ENCODE results near the gene VGF.

The VGF gene

GRCh38 chr7:101189109-101189508, 23.7 kb upstream of the VGF start:
- in situ Hi-C loops (cut with HindIII; ENCODE audit: low pct_ligation_motif_present, low pct_unique_long_range_greater_than_20kb, low sequenced_read_pairs): no loop called here
- no peak for DNase-seq

GRCh38 chr7:101186844-101187428, 21.6 kb upstream of the VGF start:
- in situ Hi-C loops (cut with HindIII; ENCODE audit: low pct_ligation_motif_present, low pct_unique_long_range_greater_than_20kb, low sequenced_read_pairs): no loop called here
- DNase-seq: no peak

DNA sequence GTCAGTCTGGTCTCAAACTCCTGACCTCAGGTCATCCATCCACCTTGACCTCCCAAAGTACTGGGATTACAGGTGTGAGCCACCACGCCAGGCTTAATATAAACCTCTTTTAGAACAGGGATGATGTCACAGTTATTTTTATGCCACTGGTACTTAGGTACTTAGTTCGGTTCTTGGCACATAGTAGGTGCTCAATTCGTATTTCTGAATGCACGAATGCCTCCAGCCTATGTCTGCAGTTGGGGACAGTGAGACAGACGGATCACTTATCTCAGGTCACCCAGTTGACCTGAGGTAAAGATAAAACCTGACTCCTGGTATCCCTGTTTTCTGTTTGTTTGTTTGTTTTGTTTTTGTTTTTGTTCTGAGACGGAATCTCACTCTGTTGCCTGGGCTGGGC, 20.8 kb upstream of the VGF start:
- no peak for DNase-seq

DNA sequence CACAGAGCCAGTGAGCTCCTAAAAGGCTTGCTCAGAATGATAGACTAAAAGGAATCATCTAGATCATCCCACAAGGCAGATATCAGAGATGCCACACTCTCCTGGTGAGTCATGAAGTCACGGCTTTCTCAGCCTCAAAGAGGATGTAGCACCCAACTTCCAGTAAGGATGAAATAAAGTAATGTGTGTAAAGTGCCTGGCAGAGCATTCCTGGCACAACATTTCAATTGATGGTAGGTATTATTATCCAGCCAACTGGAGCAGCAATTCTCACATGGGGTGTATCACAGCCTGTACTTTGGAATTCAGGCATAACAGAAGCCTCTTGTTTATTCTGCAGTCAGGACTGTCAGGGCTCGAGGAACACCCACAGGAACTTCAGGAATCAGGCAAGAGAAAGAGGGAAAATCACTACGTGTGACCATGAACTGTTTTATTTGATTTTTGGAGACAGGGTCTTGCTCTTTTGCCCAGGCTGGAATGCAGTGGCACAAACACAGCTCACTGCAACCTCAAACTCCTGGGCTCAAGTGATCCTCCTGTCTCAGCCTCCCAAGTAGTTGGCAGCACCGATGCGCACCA, 20.0 kb upstream of the VGF start:
- DNase-seq: peak; percentile 79
- in situ Hi-C loops (cut with HindIII; ENCODE audit: low pct_ligation_motif_present, low pct_unique_long_range_greater_than_20kb, low sequenced_read_pairs): no loop called here

More for the DNA sequence above, 20.8 kb upstream of the VGF start:
- in situ Hi-C loops (cut with HindIII; ENCODE audit: low pct_ligation_motif_present, low pct_unique_long_range_greater_than_20kb, low sequenced_read_pairs): no loop called here

DNA sequence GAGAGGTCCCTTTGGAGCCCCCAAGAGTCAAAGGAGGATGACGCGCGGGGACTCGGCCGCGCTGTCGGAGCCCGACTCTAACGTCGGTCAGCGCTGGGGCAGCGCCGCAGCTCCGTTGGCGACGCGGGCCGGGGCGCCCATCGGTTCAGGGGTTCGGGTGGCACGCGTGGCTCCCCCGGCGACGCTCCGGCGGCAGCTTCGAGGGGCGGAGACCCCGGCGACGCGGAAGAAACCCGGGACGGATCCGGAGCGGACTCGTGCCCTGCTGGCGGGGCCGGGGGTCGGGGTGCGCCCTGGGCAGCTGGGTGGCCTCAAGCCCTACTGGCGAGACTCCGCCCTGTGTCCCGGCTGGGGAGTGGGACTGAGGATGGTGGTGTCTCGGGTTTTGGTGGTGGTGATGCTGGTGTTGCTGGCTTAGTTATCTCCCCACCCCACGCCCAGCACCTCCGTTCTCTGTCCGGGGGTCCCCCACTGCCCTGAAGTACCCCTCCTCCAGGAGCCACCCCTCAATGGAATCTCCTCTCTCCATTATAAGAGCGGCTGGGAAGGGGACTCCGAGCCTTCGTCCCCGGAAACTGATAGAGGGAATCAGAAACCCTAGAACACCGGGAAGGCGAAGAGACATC, 14.9 kb upstream of the VGF start, which contains the start of gene NAT16:
Gene NAT16 (minus strand): TSS at position 164 of the 626 bp plus-strand sequence. CDS start 5,486 bp downstream, outside the sequence.
- in situ Hi-C loops (cut with HindIII; ENCODE audit: low pct_ligation_motif_present, low pct_unique_long_range_greater_than_20kb, low sequenced_read_pairs): no loop called here
- no peak for DNase-seq

DNA sequence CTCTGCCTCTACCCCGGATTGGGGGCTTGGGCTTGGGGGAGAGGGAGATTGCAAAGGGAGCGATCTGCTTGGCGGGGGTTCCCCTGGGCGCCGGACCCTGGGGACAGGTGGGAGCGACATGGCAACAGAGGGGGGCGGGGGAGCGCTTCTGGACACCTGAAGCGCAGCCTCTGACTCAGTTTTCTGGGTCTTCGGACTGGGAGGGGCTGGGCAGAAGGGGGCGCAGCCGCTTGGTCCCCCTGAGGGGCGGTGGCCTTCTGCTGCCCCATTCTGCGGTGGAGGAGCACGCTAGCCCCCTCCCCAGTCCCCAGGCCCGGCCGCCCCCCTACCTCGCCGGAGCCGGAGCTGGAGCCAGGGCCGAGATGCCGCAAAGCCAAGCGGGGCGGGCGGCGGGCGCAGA, 14.3 kb upstream of the VGF start:
- in situ Hi-C loops (cut with HindIII; ENCODE audit: low pct_ligation_motif_present, low pct_unique_long_range_greater_than_20kb, low sequenced_read_pairs): no loop called here
- DNase-seq: no peak

DNA sequence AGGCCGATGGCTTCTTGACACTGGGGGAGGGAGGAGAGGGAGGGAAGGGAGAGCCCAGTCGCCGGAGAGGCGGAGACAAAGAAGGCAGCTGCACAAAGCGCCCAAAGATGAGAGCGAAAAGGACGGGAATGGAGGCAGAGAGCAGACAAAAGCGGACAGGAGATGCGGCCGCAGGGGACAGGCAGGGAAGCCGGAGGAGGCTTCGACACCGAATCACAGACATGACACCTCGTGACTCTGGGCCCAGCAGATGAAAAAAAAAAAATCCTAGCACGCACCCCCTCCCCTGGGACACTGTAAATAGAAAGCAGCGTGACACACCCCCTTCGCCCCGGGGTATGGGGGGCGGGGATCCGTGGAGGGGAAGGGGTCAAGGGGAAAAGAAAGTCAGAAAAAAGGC, 13.7 kb upstream of the VGF start:
- DNase-seq: peak; percentile 25
- in situ Hi-C loops (cut with HindIII; ENCODE audit: low pct_ligation_motif_present, low pct_unique_long_range_greater_than_20kb, low sequenced_read_pairs): no loop called here

GRCh38 chr7:101177644-101178043, 12.3 kb upstream of the VGF start:
- in situ Hi-C loops (cut with HindIII; ENCODE audit: low pct_ligation_motif_present, low pct_unique_long_range_greater_than_20kb, low sequenced_read_pairs): no loop called here
- no peak for DNase-seq

GRCh38 chr7:101175664-101176063, 10.3 kb upstream of the VGF start:
- in situ Hi-C loops (cut with HindIII; ENCODE audit: low pct_ligation_motif_present, low pct_unique_long_range_greater_than_20kb, low sequenced_read_pairs): no loop called here
- DNase-seq: no peak

DNA sequence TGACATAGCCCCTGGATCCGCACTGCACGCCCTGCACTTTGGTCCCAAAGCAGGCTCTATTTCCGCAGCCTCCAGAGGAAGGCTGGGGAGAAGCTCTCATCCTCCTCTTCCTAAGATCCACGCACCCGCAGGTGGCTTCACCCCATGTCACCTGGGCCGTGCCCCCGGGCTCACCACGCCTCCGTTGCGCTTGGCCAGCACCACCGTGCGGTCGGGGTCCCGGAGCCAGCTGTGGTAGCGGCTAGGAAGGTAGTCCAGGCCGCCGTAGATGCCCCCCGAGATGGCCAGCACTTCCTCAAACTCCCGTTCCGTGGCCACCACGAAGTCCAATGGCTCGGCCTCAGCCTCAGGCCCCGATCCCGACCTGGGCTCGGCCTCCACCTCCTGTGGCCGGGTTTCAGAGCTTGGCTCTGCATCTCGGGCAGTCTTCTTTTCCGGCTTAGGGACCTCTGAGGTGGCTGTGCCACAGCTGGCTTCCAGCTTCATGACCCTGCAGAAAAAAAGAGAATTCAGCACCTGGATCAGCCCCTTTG, 9.0 kb upstream of the VGF start:
- in situ Hi-C loops (cut with HindIII; ENCODE audit: low pct_ligation_motif_present, low pct_unique_long_range_greater_than_20kb, low sequenced_read_pairs): no loop called here
- no peak for DNase-seq

GRCh38 chr7:101173752-101174244, 8.4 kb upstream of the VGF start:
- peak; percentile 77 for DNase-seq
- in situ Hi-C loops (cut with HindIII; ENCODE audit: low pct_ligation_motif_present, low pct_unique_long_range_greater_than_20kb, low sequenced_read_pairs): no loop called here

- DNase-seq: peak; percentile 95
Observed at GRCh38 chr7:101172854-101173751, 7.7 kb upstream of the VGF start.

DNA sequence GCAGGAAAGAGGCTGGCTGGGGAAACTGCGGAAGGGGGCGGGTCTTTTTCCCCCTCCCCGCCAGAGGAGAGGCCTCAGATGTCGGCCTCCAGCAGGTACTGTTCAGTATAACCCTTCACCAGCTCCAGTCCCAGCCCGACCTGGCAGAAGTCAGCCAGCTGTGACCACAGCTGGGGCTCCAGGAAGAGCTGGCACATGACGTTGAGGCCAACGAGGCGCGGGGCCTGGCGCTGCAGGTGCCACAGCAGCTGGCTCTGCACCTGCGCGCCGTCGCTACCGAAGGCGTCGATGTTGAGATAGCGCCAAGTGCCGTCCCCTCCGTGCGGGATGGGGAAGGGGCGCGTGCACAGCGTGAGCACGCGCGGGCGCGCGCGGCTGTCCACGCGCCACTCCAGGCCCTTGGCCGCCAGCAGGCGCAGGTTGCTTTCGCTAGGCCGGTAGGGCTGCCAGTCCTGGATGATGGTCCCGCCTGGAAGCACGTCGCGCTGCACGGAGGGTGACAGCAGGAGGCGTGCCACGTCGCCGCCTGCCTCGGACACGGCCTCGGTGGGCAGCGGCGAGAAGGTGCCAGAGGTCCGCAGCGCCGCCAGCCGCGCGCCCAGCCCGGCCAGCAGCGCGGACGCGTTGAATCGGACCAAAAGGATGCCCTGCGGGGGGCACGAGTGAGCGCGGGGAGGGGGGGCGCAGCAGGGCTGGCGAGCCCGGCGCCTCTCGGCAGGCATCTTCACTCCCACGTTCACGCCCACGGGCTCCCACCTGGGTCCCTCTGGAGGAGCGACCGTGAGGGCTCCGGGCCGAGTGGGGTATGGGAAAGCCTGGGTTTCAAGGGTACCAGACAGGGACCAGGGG, 6.9 kb upstream of the VGF start:
- in situ Hi-C loops (cut with HindIII; ENCODE audit: low pct_ligation_motif_present, low pct_unique_long_range_greater_than_20kb, low sequenced_read_pairs): no loop called here
- peak; percentile 49 for DNase-seq

More at GRCh38 chr7:101172854-101173751, 7.7 kb upstream of the VGF start:
- in situ Hi-C loops (cut with HindIII; ENCODE audit: low pct_ligation_motif_present, low pct_unique_long_range_greater_than_20kb, low sequenced_read_pairs): no loop called here

DNA sequence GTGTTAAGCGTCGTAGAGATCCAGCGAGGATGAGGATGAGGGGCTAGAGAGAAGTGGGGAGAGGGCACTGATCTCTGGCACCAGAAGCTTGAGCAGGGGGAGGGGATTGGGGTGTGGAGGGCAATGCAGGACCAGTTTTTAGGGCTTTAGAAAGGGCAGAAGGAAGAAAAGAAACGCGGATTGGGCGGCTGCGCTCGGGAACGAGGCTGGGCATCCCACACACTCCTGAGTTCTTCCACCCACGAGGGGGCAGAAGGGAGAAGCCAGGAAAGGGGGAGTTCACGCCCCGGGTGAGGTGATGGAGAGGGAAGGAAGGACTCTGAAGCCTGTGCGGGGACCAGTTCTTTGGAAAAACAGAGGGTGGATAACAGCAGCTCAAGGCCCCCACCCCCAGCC, 6.1 kb upstream of the VGF start:
- DNase-seq: peak; percentile 66
- in situ Hi-C loops (cut with HindIII; ENCODE audit: low pct_ligation_motif_present, low pct_unique_long_range_greater_than_20kb, low sequenced_read_pairs): no loop called here

DNA sequence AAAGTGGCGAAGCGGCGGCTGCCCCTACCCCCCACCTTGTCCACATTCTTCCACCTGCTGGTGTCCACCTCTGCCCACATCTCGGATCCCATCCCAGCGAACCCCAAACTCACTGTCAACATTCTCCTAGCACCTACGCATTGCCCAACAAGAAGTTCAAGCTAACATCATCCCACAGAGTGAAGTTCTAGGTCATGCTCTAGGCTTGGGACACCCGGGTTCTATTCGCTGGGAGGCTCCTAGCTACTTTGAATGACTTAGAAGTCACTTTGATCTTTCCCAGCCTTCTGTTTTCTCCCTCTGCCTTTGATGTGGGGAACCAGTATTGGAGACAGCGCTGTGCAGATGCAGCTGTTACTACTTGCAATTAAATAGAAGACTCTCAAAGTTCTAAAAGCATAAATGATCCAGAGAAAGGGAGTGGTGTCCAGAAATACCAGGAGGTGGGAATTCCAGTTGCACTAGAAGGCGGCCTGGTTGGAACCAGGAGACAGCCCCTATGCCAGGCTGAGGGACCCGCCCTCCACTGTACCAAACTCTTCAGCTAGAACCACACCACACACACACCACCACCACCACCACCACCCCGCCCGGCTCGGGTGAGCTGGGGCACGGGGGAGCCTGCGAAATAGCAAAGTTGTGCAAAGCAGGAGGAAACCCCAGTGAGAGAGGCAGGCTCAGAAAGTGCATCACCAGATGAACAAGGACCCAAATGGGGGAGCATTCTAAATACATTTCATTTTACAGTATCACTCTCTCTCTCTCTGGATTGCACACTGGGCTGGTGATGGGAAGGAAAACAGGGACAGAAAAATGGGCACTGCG, 5.5 kb upstream of the VGF start:
- in situ Hi-C loops (cut with HindIII; ENCODE audit: low pct_ligation_motif_present, low pct_unique_long_range_greater_than_20kb, low sequenced_read_pairs): no loop called here
- DNase-seq: no peak

GRCh38 chr7:101169838-101170551, 4.6 kb upstream of the VGF start:
- DNase-seq: peak; percentile 82
- in situ Hi-C loops (cut with HindIII; ENCODE audit: low pct_ligation_motif_present, low pct_unique_long_range_greater_than_20kb, low sequenced_read_pairs): no loop called here

Measured in ACHN (cell line).